ENCODE measurements around the gene CD44. TPM values are rescaled to one million over a fixed set of nuclear protein-coding genes. Genes with fewer than 3 reads are reported as not detected.

CD44 gene
- total RNA-seq, 1 experiment from 2014 or later, result 0.86 TPM

GRCh38 chr11:35145271-35145670 lies 6.3 kb downstream of the CD44 start:
- no peaks in the 10 kb centered on the region for H3K9me2 ChIP-seq (replicated peaks; ENCODE audit: insufficient read depth, low read length)
- H3K4me3 ChIP-seq (ENCODE audit: low read length), result no peak overlapping the region
- no peak for DNase-seq
- H3K9ac ChIP-seq (ENCODE audit: low read length), result no peak overlapping the region
- peaks cover 3% of the 10 kb centered on the region for H3K4me1 ChIP-seq (ENCODE audit: low read length)
- no peak overlapping the region for H3K4me2 ChIP-seq (ENCODE audit: low read depth, low read length, poor library complexity, severe bottlenecking)
- no peaks in the 10 kb centered on the region for H3K36me3 ChIP-seq (ENCODE audit: insufficient read depth, low read length)
- no peaks in the 10 kb centered on the region for H4K20me1 ChIP-seq (ENCODE audit: insufficient read depth, low read depth, low read length)
- H3K27me3 ChIP-seq (ENCODE audit: low read length), result 0 out of 2 replicates have a peak, but pooled peaks cover 4% of the 10 kb centered on the region
- no peaks in the 10 kb centered on the region for H3K79me2 ChIP-seq (ENCODE audit: low read length)
- no peaks in the 10 kb centered on the region for H3K9me3 ChIP-seq (ENCODE audit: low read length)
- no peak overlapping the region for H3K27ac ChIP-seq (ENCODE audit: low read length)
- H2AFZ ChIP-seq (ENCODE audit: low read length), result no peak overlapping the region

- H3K79me2 ChIP-seq (ENCODE audit: low read length), result no peaks in the 10 kb centered on the region
- peaks cover 3% of the 10 kb centered on the region for H3K4me1 ChIP-seq (ENCODE audit: low read length)
- H2AFZ ChIP-seq (ENCODE audit: low read length), result no peak overlapping the region
- no peak overlapping the region for H3K27ac ChIP-seq (ENCODE audit: low read length)
- 0 out of 2 replicates have a peak, but pooled peaks cover 4% of the 10 kb centered on the region for H3K27me3 ChIP-seq (ENCODE audit: low read length)
- no peak overlapping the region for H3K4me3 ChIP-seq (ENCODE audit: low read length)
- no peak overlapping the region for H3K9ac ChIP-seq (ENCODE audit: low read length)
- no peaks in the 10 kb centered on the region for H4K20me1 ChIP-seq (ENCODE audit: insufficient read depth, low read depth, low read length)
- no peaks in the 10 kb centered on the region for H3K9me2 ChIP-seq (replicated peaks; ENCODE audit: insufficient read depth, low read length)
- no peaks in the 10 kb centered on the region for H3K9me3 ChIP-seq (ENCODE audit: low read length)
- no peak for DNase-seq
- no peaks in the 10 kb centered on the region for H3K36me3 ChIP-seq (ENCODE audit: insufficient read depth, low read length)
- H3K4me2 ChIP-seq (ENCODE audit: low read depth, low read length, poor library complexity, severe bottlenecking), result no peak overlapping the region
These were observed 7.1 kb downstream of the CD44 start for GRCh38 chr11:35146074-35146521.

DNA sequence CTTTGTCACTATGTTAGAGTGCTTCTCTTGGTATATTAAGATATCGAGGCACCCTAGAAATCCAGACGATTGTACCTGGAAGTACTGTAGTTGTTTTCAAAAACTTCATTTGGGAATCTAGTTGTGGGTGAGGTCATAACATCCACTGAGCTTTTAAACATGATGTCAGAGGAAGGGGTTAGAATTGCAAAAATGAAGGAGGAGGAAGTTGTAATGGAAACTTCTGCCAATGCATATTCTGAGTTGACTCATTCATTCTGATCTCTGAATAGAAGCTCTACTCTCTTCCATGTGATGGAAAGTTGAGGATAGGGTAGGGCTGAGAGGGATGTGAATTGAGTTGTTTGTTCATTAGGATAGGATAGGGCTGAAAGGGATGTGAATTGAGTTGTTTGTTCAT lies 7.7 kb downstream of the CD44 start:
- no peak overlapping the region for H3K4me2 ChIP-seq (ENCODE audit: low read depth, low read length, poor library complexity, severe bottlenecking)
- 0 out of 2 replicates have a peak, but pooled peaks cover 4% of the 10 kb centered on the region for H3K27me3 ChIP-seq (ENCODE audit: low read length)
- no peaks in the 10 kb centered on the region for H3K79me2 ChIP-seq (ENCODE audit: low read length)
- DNase-seq, result no peak
- no peak overlapping the region for H3K27ac ChIP-seq (ENCODE audit: low read length)
- H3K4me3 ChIP-seq (ENCODE audit: low read length), result no peak overlapping the region
- H3K9me3 ChIP-seq (ENCODE audit: low read length), result no peaks in the 10 kb centered on the region
- peaks cover 3% of the 10 kb centered on the region for H3K4me1 ChIP-seq (ENCODE audit: low read length)
- no peaks in the 10 kb centered on the region for H4K20me1 ChIP-seq (ENCODE audit: insufficient read depth, low read depth, low read length)
- H2AFZ ChIP-seq (ENCODE audit: low read length), result no peak overlapping the region
- H3K9me2 ChIP-seq (replicated peaks; ENCODE audit: insufficient read depth, low read length), result no peaks in the 10 kb centered on the region
- no peaks in the 10 kb centered on the region for H3K36me3 ChIP-seq (ENCODE audit: insufficient read depth, low read length)
- no peak overlapping the region for H3K9ac ChIP-seq (ENCODE audit: low read length)

DNA sequence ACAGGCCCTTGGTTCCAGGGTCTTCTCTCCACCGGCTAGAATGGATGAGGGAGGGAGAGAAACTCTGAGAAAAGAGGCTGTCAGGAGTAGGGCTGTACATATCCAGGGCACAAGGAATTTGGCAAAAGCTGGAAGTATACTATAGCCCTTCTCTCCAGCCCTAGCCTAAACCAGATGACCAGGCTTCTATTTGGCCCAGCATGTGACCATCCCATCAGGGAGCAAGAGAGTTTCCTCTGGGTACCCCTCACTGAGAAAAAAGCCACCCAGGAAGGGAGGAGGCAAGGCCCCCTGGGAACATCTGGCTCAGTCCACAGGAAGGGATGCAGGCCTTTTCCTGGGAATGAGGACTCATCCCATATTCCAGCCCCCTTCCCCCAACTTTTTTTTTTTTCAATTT lies 8.3 kb downstream of the CD44 start:
- no peak for DNase-seq
- H3K27ac ChIP-seq (ENCODE audit: low read length), result no peak overlapping the region
- no peak overlapping the region for H3K9ac ChIP-seq (ENCODE audit: low read length)
- no peaks in the 10 kb centered on the region for H3K9me2 ChIP-seq (replicated peaks; ENCODE audit: insufficient read depth, low read length)
- no peaks in the 10 kb centered on the region for H3K9me3 ChIP-seq (ENCODE audit: low read length)
- peaks cover 3% of the 10 kb centered on the region for H3K4me1 ChIP-seq (ENCODE audit: low read length)
- no peak overlapping the region for H2AFZ ChIP-seq (ENCODE audit: low read length)
- H4K20me1 ChIP-seq (ENCODE audit: insufficient read depth, low read depth, low read length), result no peaks in the 10 kb centered on the region
- H3K27me3 ChIP-seq (ENCODE audit: low read length), result 0 out of 2 replicates have a peak, but pooled peaks cover 4% of the 10 kb centered on the region
- no peak overlapping the region for H3K4me2 ChIP-seq (ENCODE audit: low read depth, low read length, poor library complexity, severe bottlenecking)
- no peak overlapping the region for H3K4me3 ChIP-seq (ENCODE audit: low read length)
- no peaks in the 10 kb centered on the region for H3K36me3 ChIP-seq (ENCODE audit: insufficient read depth, low read length)
- H3K79me2 ChIP-seq (ENCODE audit: low read length), result no peaks in the 10 kb centered on the region

DNA sequence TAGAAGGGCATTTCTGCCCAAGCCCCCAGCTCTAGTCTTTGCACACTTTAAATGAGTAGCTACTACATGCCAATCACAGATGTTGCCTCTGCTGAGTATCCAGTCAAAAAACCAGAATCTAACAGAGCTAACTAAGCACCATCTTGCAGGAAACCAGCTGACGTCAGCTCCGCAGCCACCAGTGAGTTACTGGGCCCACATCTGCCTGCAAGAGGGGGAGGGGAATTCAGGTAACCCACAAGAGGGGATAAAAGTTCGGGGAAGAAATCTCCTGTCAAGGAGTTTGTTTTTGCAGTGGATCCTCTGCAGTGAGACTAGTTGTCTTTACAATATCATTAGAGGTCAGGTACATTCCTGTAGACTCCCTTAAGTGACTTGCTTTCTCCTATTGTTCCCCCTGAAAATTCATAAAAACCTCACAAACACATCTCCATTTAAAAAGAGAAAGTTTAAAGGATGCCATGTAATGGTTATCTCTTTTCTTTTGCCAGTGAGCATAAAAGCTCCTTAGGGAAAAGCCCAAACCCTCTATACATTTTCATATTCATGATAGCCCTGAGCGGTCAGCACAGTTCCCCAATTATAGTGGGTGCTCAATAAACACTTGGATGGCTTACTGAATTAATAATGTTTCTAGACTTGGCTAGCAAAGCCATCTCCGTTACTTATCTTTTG lies 9.3 kb downstream of the CD44 start:
- DNase-seq, result no peak
- Histone ChIP-seq H3K27me3 (ENCODE audit: low read length) (0 out of 2 replicates have a peak, but pooled peaks cover 4% of the 10 kb centered on the region), H3K36me3 (ENCODE audit: insufficient read depth, low read length) (no peaks in the 10 kb centered on the region), H3K4me1 (ENCODE audit: low read length) (peaks cover 3% of the 10 kb centered on the region), H2AFZ (ENCODE audit: low read length) (no peak overlapping the region), H3K27ac (ENCODE audit: low read length) (no peak overlapping the region), H3K4me3 (ENCODE audit: low read length) (no peak overlapping the region), H3K79me2 (ENCODE audit: low read length) (no peaks in the 10 kb centered on the region), H3K9ac (ENCODE audit: low read length) (no peak overlapping the region), H3K9me3 (ENCODE audit: low read length) (no peaks in the 10 kb centered on the region), H3K9me2 (replicated peaks; ENCODE audit: insufficient read depth, low read length) (no peaks in the 10 kb centered on the region), H3K4me2 (ENCODE audit: low read depth, low read length, poor library complexity, severe bottlenecking) (no peak overlapping the region), H4K20me1 (ENCODE audit: insufficient read depth, low read depth, low read length) (no peaks in the 10 kb centered on the region)

DNA sequence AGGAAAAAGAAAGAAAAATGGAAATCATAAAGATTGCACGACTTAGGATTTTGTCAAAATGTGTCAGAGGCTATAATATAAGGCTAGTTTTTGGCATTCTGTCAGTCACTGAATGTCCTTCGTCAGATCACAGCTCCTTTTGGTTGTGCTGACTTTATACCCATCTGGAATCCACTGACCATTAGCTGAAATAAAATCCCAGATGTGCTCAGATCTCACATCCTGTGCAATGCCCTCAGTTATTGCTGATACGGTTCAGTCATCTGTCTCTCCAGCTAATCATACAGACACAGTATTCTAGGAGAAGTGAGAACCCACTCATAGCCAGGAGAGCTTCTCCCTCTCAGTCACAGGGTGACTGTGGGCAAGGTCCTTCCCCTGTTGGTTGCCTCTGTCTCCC lies 11.5 kb downstream of the CD44 start:
- Histone ChIP-seq H3K9ac (ENCODE audit: low read length) (no peak overlapping the region), H3K9me2 (replicated peaks; ENCODE audit: insufficient read depth, low read length) (no peaks in the 10 kb centered on the region), H3K79me2 (ENCODE audit: low read length) (no peaks in the 10 kb centered on the region), H3K27me3 (ENCODE audit: low read length) (no peaks in the 10 kb centered on the region), H3K4me1 (ENCODE audit: low read length) (no peaks in the 10 kb centered on the region), H3K9me3 (ENCODE audit: low read length) (no peaks in the 10 kb centered on the region), H3K36me3 (ENCODE audit: insufficient read depth, low read length) (no peaks in the 10 kb centered on the region), H2AFZ (ENCODE audit: low read length) (no peak overlapping the region), H3K4me3 (ENCODE audit: low read length) (no peak overlapping the region), H3K4me2 (ENCODE audit: low read depth, low read length, poor library complexity, severe bottlenecking) (no peak overlapping the region), H3K27ac (ENCODE audit: low read length) (no peak overlapping the region), H4K20me1 (ENCODE audit: insufficient read depth, low read depth, low read length) (no peaks in the 10 kb centered on the region)
- DNase-seq, result no peak

DNA sequence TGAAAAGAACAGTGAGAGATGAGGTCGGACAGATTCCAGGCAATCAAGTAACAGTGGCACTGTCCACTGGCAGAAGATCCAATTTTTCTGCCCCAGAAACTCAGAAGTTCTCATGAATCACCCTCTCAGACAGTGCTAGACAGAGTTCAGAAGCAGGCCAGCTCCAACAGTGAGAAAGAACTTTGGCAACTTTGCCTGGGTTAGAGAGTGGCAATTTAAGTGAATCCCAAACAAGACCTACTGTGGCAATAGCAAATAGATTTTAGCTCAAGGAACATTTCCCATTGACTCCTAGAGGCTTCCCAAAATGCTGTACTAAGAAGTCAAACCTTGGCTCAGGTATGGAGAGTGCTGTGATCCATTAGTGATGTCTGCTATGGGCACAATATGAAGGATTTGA lies 12.3 kb downstream of the CD44 start:
- H3K27ac ChIP-seq (ENCODE audit: low read length), result no peak overlapping the region
- no peak overlapping the region for H3K4me3 ChIP-seq (ENCODE audit: low read length)
- H4K20me1 ChIP-seq (ENCODE audit: insufficient read depth, low read depth, low read length), result no peaks in the 10 kb centered on the region
- no peaks in the 10 kb centered on the region for H3K27me3 ChIP-seq (ENCODE audit: low read length)
- H3K9ac ChIP-seq (ENCODE audit: low read length), result no peak overlapping the region
- H3K9me2 ChIP-seq (replicated peaks; ENCODE audit: insufficient read depth, low read length), result no peaks in the 10 kb centered on the region
- H2AFZ ChIP-seq (ENCODE audit: low read length), result no peak overlapping the region
- no peaks in the 10 kb centered on the region for H3K4me1 ChIP-seq (ENCODE audit: low read length)
- H3K79me2 ChIP-seq (ENCODE audit: low read length), result no peaks in the 10 kb centered on the region
- H3K9me3 ChIP-seq (ENCODE audit: low read length), result no peaks in the 10 kb centered on the region
- DNase-seq, result no peak
- no peaks in the 10 kb centered on the region for H3K36me3 ChIP-seq (ENCODE audit: insufficient read depth, low read length)
- H3K4me2 ChIP-seq (ENCODE audit: low read depth, low read length, poor library complexity, severe bottlenecking), result no peak overlapping the region

- Histone ChIP-seq H3K4me1 (ENCODE audit: low read length) (no peaks in the 10 kb centered on the region), H3K36me3 (ENCODE audit: insufficient read depth, low read length) (no peaks in the 10 kb centered on the region), H2AFZ (ENCODE audit: low read length) (no peak overlapping the region), H3K9ac (ENCODE audit: low read length) (no peak overlapping the region), H3K27me3 (ENCODE audit: low read length) (no peaks in the 10 kb centered on the region), H3K4me3 (ENCODE audit: low read length) (no peak overlapping the region), H3K4me2 (ENCODE audit: low read depth, low read length, poor library complexity, severe bottlenecking) (no peak overlapping the region), H3K9me2 (replicated peaks; ENCODE audit: insufficient read depth, low read length) (no peaks in the 10 kb centered on the region), H3K9me3 (ENCODE audit: low read length) (no peaks in the 10 kb centered on the region), H3K27ac (ENCODE audit: low read length) (no peak overlapping the region), H3K79me2 (ENCODE audit: low read length) (no peaks in the 10 kb centered on the region), H4K20me1 (ENCODE audit: insufficient read depth, low read depth, low read length) (no peaks in the 10 kb centered on the region)
- DNase-seq, result no peak
These were observed 12.8 kb downstream of the CD44 start for GRCh38 chr11:35151683-35152280.
